ENCODE results near the gene OSBPL2. TPM values are rescaled to one million over a fixed set of nuclear protein-coding genes. Genes with fewer than 3 reads are reported as not detected.

OSBPL2 gene
- polyA plus RNA-seq, 1 experiment, result 20.5 TPM

DNA sequence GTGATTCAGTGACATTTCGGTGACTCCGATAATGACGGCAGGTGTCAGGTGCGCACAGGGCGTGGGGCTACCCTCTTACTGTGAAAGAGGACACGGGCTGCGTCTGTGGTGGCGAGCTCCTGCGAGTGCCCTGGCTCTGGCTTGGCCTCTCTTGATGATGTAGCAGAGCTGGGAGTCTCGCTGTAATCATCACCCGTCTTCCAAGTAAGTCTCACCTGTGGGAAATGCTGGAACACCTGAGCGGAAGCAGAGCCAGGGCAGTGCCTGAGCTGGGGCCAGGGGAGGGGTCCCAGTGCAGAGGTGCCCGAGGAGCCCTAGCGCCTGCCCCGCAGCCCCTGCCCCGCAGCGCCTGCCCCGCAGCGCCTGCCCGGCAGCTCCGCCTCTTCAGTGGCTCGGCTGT, 4.8 kb downstream of the OSBPL2 start:
- Histone ChIP-seq H3K36me3 (ENCODE audit: control insufficient read depth, insufficient read depth, low read length) (peaks cover 3% of the 10 kb centered on the region), H3K27me3 (ENCODE audit: control insufficient read depth, insufficient read depth, low read length) (no peaks in the 10 kb centered on the region), H3K4me3 (ENCODE audit: low read depth, low read length) (no peak overlapping the region)
- no peak for TF ChIP-seq CTCF (IDR thresholded peaks at IDR 0.05; ENCODE audit: insufficient read depth, low read depth, low read length)
- ChIA-PET POLR2A (no interaction called here), CTCF (interaction anchor here (0.6 kb wide), 1 partner anchor 239 kb away, joined by 3 read pairs; no protein-coding TSS in a partner anchor)
- no peak for DNase-seq (ENCODE audit: low read depth)

GRCh38 chr20:62243906-62244515, 5.7 kb downstream of the OSBPL2 start:
- Histone ChIP-seq H3K4me3 (ENCODE audit: low read depth, low read length) (no peak overlapping the region), H3K36me3 (ENCODE audit: control insufficient read depth, insufficient read depth, low read length) (peaks cover 3% of the 10 kb centered on the region), H3K27me3 (ENCODE audit: control insufficient read depth, insufficient read depth, low read length) (no peaks in the 10 kb centered on the region)
- ChIA-PET CTCF (interaction anchor here (0.6 kb wide), 1 partner anchor 238 kb away, joined by 3 read pairs; no protein-coding TSS in a partner anchor), POLR2A (no interaction called here)
- no peak for TF ChIP-seq CTCF (IDR thresholded peaks at IDR 0.05; ENCODE audit: insufficient read depth, low read depth, low read length)
- DNase-seq (ENCODE audit: low read depth), result no peak

- POLR2A ChIA-PET, result no interaction called here
Observed at GRCh38 chr20:62244644-62245108, 6.4 kb downstream of the OSBPL2 start.

GRCh38 chr20:62245911-62246280, 7.6 kb downstream of the OSBPL2 start:
- ChIA-PET CTCF (no interaction called here), POLR2A (no interaction called here)
- no peak overlapping the region for H3K4me3 ChIP-seq (ENCODE audit: low read depth, low read length)
- no peak for TF ChIP-seq CTCF (IDR thresholded peaks at IDR 0.05; ENCODE audit: insufficient read depth, low read depth, low read length)
- peaks cover 3% of the 10 kb centered on the region for H3K36me3 ChIP-seq (ENCODE audit: control insufficient read depth, insufficient read depth, low read length)
- no peaks in the 10 kb centered on the region for H3K27me3 ChIP-seq (ENCODE audit: control insufficient read depth, insufficient read depth, low read length)
- no peak for DNase-seq (ENCODE audit: low read depth)

More at GRCh38 chr20:62244644-62245108, 6.4 kb downstream of the OSBPL2 start:
- no peaks in the 10 kb centered on the region for H3K27me3 ChIP-seq (ENCODE audit: control insufficient read depth, insufficient read depth, low read length)
- CTCF ChIA-PET, result no interaction called here
- peaks cover 3% of the 10 kb centered on the region for H3K36me3 ChIP-seq (ENCODE audit: control insufficient read depth, insufficient read depth, low read length)
- TF ChIP-seq CTCF (IDR thresholded peaks at IDR 0.05; ENCODE audit: insufficient read depth, low read depth, low read length), result no peak
- H3K4me3 ChIP-seq (ENCODE audit: low read depth, low read length), result no peak overlapping the region
- no peak for DNase-seq (ENCODE audit: low read depth)

GRCh38 chr20:62246431-62246830, 8.1 kb downstream of the OSBPL2 start:
- Histone ChIP-seq H3K4me3 (ENCODE audit: low read depth, low read length) (no peak overlapping the region), H3K27me3 (ENCODE audit: control insufficient read depth, insufficient read depth, low read length) (no peaks in the 10 kb centered on the region), H3K36me3 (ENCODE audit: control insufficient read depth, insufficient read depth, low read length) (peaks cover 2% of the 10 kb centered on the region; the same call in 1 of the 2 replicates)
- no peak for TF ChIP-seq CTCF (IDR thresholded peaks at IDR 0.05; ENCODE audit: insufficient read depth, low read depth, low read length)
- ChIA-PET CTCF (no interaction called here), POLR2A (no interaction called here)
- DNase-seq (ENCODE audit: low read depth), result no peak
